Mesenchymal stem cell (in vitro differentiated cells and primary cell): ENCODE results near the gene SARDH.

Experiments
- DNase-seq: peaks from one replicate; pipeline ENCODE4 v3.0.0-alpha.2; 2013
- H2AFZ ChIP-seq: one replicate; pipeline ENCODE4 v1.6.1; 2013; ENCODE audit warnings: low read depth, mild to moderate bottlenecking, control low read depth, inconsistent platforms, low read length, moderate library complexity
- H2AK5ac ChIP-seq: 2 replicates; pipeline ENCODE4 v1.6.1; 2013; ENCODE audit warnings: low read length, moderate library complexity, mild to moderate bottlenecking, inconsistent platforms; ENCODE audit not compliant: severe bottlenecking
- H2BK120ac ChIP-seq: one replicate; pipeline ENCODE4 v1.6.1; 2013; ENCODE audit warnings: low read depth, mild to moderate bottlenecking, inconsistent platforms, low read length, moderate library complexity
- H2BK12ac ChIP-seq, 2 experiments: one replicate each; pipeline ENCODE4 v1.6.1; 2013; ENCODE audit warnings: inconsistent platforms in 2 of 2, low read length in 2 of 2, mild to moderate bottlenecking in 2 of 2, moderate library complexity in 2 of 2, control low read depth in 1 of 2
- H2BK15ac ChIP-seq: one replicate; pipeline ENCODE4 v1.6.1; 2013; ENCODE audit warnings: mild to moderate bottlenecking, low read depth, inconsistent platforms; ENCODE audit not compliant: poor library complexity, severe bottlenecking
- H2BK5ac ChIP-seq: 2 replicates; pipeline ENCODE4 v1.6.1; 2013; ENCODE audit warnings: low read depth, mild to moderate bottlenecking, low read length, control low read depth, inconsistent platforms; ENCODE audit not compliant: poor library complexity, severe bottlenecking
- H3K14ac ChIP-seq, 2 experiments: one replicate each; pipeline ENCODE4 v1.6.1; 2013; ENCODE audit warnings: inconsistent platforms in 2 of 2, low read length in 2 of 2, control low read depth in 1 of 2, mild to moderate bottlenecking in 1 of 2, moderate library complexity in 1 of 2
- H3K18ac ChIP-seq, 2 experiments: one replicate each; pipeline ENCODE4 v1.6.1; 2013; ENCODE audit warnings: inconsistent platforms in 2 of 2, low read length in 2 of 2, control low read depth in 1 of 2, low read depth in 1 of 2, mild to moderate bottlenecking in 1 of 2
- H3K23ac ChIP-seq, 2 experiments: one replicate each; pipeline ENCODE4 v1.6.1; 2013; ENCODE audit warnings: inconsistent platforms in 2 of 2, low read length in 2 of 2, mild to moderate bottlenecking in 2 of 2, moderate library complexity in 2 of 2, control low read depth in 1 of 2
- H3K27ac ChIP-seq: 2 replicates; pipeline ENCODE4 v1.5.1; 2013; ENCODE audit warnings: mild to moderate bottlenecking, moderate library complexity, low read length, control low read depth, inconsistent platforms; ENCODE audit not compliant: poor library complexity, severe bottlenecking
- H3K27me3 ChIP-seq, 2 experiments: 2 replicates each; pipeline versions ENCODE4 v1.6.1 to v1.7.0; 2013; ENCODE audit warnings: low read length in 2 of 2, mild to moderate bottlenecking in 2 of 2, moderate library complexity in 2 of 2, control low read depth in 1 of 2, inconsistent platforms in 1 of 2; ENCODE audit not compliant: control insufficient read depth in 1 of 2, insufficient read depth in 1 of 2
- H3K36me3 ChIP-seq, 2 experiments: 2 replicates each; pipeline versions ENCODE4 v1.6.1 to v1.7.0; 2013; ENCODE audit warnings: low read length in 2 of 2, control low read depth in 1 of 2, inconsistent platforms in 1 of 2, low read depth in 1 of 2, mild to moderate bottlenecking in 1 of 2; ENCODE audit not compliant: insufficient read depth in 2 of 2, control insufficient read depth in 1 of 2
- H3K4ac ChIP-seq, 2 experiments: one replicate each; pipeline ENCODE4 v1.6.1; 2013; ENCODE audit warnings: inconsistent platforms in 2 of 2, low read length in 2 of 2, mild to moderate bottlenecking in 2 of 2, moderate library complexity in 2 of 2, control low read depth in 1 of 2, low read depth in 1 of 2
- H3K4me1 ChIP-seq: 2 replicates; pipeline ENCODE4 v1.6.1; 2013; ENCODE audit warnings: low read depth, low read length, control low read depth; ENCODE audit not compliant: control insufficient read depth, insufficient read depth
- H3K4me2 ChIP-seq: 2 replicates; pipeline ENCODE4 v1.6.1; 2013; ENCODE audit warnings: low read length, mild to moderate bottlenecking, inconsistent platforms; ENCODE audit not compliant: poor library complexity, severe bottlenecking
- H3K4me3 ChIP-seq, 2 experiments: 2 replicates each; pipeline versions ENCODE4 v1.5.1 to v1.7.0; 2013; ENCODE audit warnings: low read length in 2 of 2, mild to moderate bottlenecking in 2 of 2, control low read depth in 1 of 2, low read depth in 1 of 2; ENCODE audit not compliant: insufficient read depth in 1 of 2
- H3K79me1 ChIP-seq: replicated peaks from 2 replicates; pipeline ENCODE4 v1.6.1; 2013; ENCODE audit warnings: mild to moderate bottlenecking, control low read depth, low read length, inconsistent platforms; ENCODE audit not compliant: poor library complexity, severe bottlenecking
- H3K9ac ChIP-seq: 2 replicates; pipeline ENCODE4 v1.7.0; 2013; ENCODE audit warnings: mild to moderate bottlenecking, low read length, moderate library complexity
- H3K9me3 ChIP-seq: 2 replicates; pipeline ENCODE4 v1.7.0; 2013; ENCODE audit warnings: mild to moderate bottlenecking, low read length; ENCODE audit not compliant: control insufficient read depth
- H4K8ac ChIP-seq: one replicate; pipeline ENCODE4 v1.6.1; 2013; ENCODE audit warnings: inconsistent platforms, mild to moderate bottlenecking, low read length, moderate library complexity
- H4K91ac ChIP-seq: one replicate; pipeline ENCODE4 v1.6.1; 2013; ENCODE audit warnings: mild to moderate bottlenecking, low read length, inconsistent platforms
- WGBS: methylation state at CpG from one replicate; pipeline ENCODE4 v1.1.7; 2013; ENCODE audit warnings: mixed read lengths; 5-methylcytosine and 5-hydroxymethylcytosine counted together

The SARDH gene

GRCh38 chr9:133615606-133616188, 122.5 kb downstream of the SARDH start:
- no peak overlapping the region for H2BK12ac ChIP-seq
- H3K4me3 ChIP-seq = no peak overlapping the region
- H2BK5ac ChIP-seq = no peak overlapping the region
- H3K23ac ChIP-seq = no peak overlapping the region
- no peak overlapping the region for H4K8ac ChIP-seq
- H2BK120ac ChIP-seq = no peak overlapping the region
- H3K9ac ChIP-seq = no peak overlapping the region
- H2BK15ac ChIP-seq = no peak overlapping the region
- H3K36me3 ChIP-seq = no peaks in the 10 kb centered on the region
- H2AFZ ChIP-seq = no peak overlapping the region
- H3K4me1 ChIP-seq = no peaks in the 10 kb centered on the region
- no peak for DNase-seq
- peaks cover 65 to 98% of the 10 kb centered on the region in 2 experiments for H3K27me3 ChIP-seq
- H3K4ac ChIP-seq = no peak overlapping the region
- 77% methylated on average over 13 of the region's 13 CpGs for WGBS
- H3K27ac ChIP-seq = no peak overlapping the region
- H3K79me1 ChIP-seq = no peaks in the 10 kb centered on the region
- H2AK5ac ChIP-seq = no peak overlapping the region
- no peaks in the 10 kb centered on the region for H3K9me3 ChIP-seq
- no peak overlapping the region for H3K18ac ChIP-seq
- H3K4me2 ChIP-seq = no peak overlapping the region
- H4K91ac ChIP-seq = no peak overlapping the region
- no peak overlapping the region for H3K14ac ChIP-seq

GRCh38 chr9:133615186-133615585, 123.0 kb downstream of the SARDH start:
- H3K27ac ChIP-seq = no peak overlapping the region
- 56% methylated on average over 16 of the region's 16 CpGs for WGBS
- no peak overlapping the region for H3K14ac ChIP-seq
- H2AFZ ChIP-seq = no peak overlapping the region
- no peak overlapping the region for H3K23ac ChIP-seq
- H3K4ac ChIP-seq = no peak overlapping the region
- DNase-seq = no peak
- peaks cover 69 to 99% of the 10 kb centered on the region in 2 experiments for H3K27me3 ChIP-seq
- no peaks in the 10 kb centered on the region for H3K9me3 ChIP-seq
- no peak overlapping the region for H2AK5ac ChIP-seq
- no peak overlapping the region for H2BK12ac ChIP-seq
- H3K18ac ChIP-seq = no peak overlapping the region
- no peak overlapping the region for H3K4me3 ChIP-seq
- H4K8ac ChIP-seq = no peak overlapping the region
- H3K4me1 ChIP-seq = no peaks in the 10 kb centered on the region
- no peak overlapping the region for H4K91ac ChIP-seq
- no peak overlapping the region for H2BK15ac ChIP-seq
- no peak overlapping the region for H3K9ac ChIP-seq
- no peak overlapping the region for H3K4me2 ChIP-seq
- no peak overlapping the region for H2BK5ac ChIP-seq
- no peaks in the 10 kb centered on the region for H3K36me3 ChIP-seq
- no peak overlapping the region for H2BK120ac ChIP-seq
- H3K79me1 ChIP-seq = no peaks in the 10 kb centered on the region

- no peak overlapping the region for H4K8ac ChIP-seq
- H2BK15ac ChIP-seq = no peak overlapping the region
- H4K91ac ChIP-seq = no peak overlapping the region
- H3K27ac ChIP-seq = no peak overlapping the region
- no peak overlapping the region for H3K23ac ChIP-seq
- H3K4me2 ChIP-seq = no peak overlapping the region
- no peak overlapping the region for H3K18ac ChIP-seq
- no peaks in the 10 kb centered on the region for H3K36me3 ChIP-seq
- H2AFZ ChIP-seq = no peak overlapping the region
- H3K27me3 ChIP-seq = peaks cover 72 to 97% of the 10 kb centered on the region in 2 experiments
- H3K4me1 ChIP-seq = no peaks in the 10 kb centered on the region
- no peaks in the 10 kb centered on the region for H3K9me3 ChIP-seq
- no peak overlapping the region for H2BK12ac ChIP-seq
- H3K14ac ChIP-seq = no peak overlapping the region
- H3K4ac ChIP-seq = no peak overlapping the region
- H2BK120ac ChIP-seq = no peak overlapping the region
- no peaks in the 10 kb centered on the region for H3K79me1 ChIP-seq
- H2BK5ac ChIP-seq = no peak overlapping the region
- H2AK5ac ChIP-seq = no peak overlapping the region
- no peak overlapping the region for H3K9ac ChIP-seq
- DNase-seq = no peak
- 75% methylated on average over 5 of the region's 5 CpGs for WGBS
- no peak overlapping the region for H3K4me3 ChIP-seq
These were observed 123.5 kb downstream of the SARDH start for GRCh38 chr9:133614678-133615077.

GRCh38 chr9:133614056-133614455, 124.1 kb downstream of the SARDH start:
- Histone ChIP-seq H3K14ac (no peak overlapping the region), H3K27ac (no peak overlapping the region), H3K4me1 (peaks cover 1% of the 10 kb centered on the region), H3K9me3 (no peaks in the 10 kb centered on the region), H4K91ac (no peak overlapping the region), H3K9ac (no peak overlapping the region), H2AK5ac (no peak overlapping the region), H2BK120ac (no peak overlapping the region), H3K4me2 (no peak overlapping the region), H2AFZ (no peak overlapping the region), H4K8ac (no peak overlapping the region), H2BK12ac (no peak overlapping the region), H3K4ac (no peak overlapping the region), H3K36me3 (no peaks in the 10 kb centered on the region), H3K4me3 (no peak overlapping the region), H3K23ac (no peak overlapping the region), H3K79me1 (no peaks in the 10 kb centered on the region), H3K18ac (no peak overlapping the region), H3K27me3 (peaks cover 73 to 95% of the 10 kb centered on the region in 2 experiments), H2BK5ac (no peak overlapping the region), H2BK15ac (no peak overlapping the region)
- WGBS = 81% methylated on average over 9 of the region's 10 CpGs
- no peak for DNase-seq
